GM12801 (cell line): ENCODE data around the gene SEZ6.

Experiments used
- CTCF ChIP-seq: IDR thresholded peaks from one replicate; pipeline ENCODE4 v1.5.1; 2011; ENCODE audit warnings: control low read depth; ENCODE audit not compliant: insufficient read length; ENCODE audit errors: extremely low read depth

Gene SEZ6

GRCh38 chr17:28944343-28944742 lies 61.5 kb downstream of the SEZ6 start:
- TF ChIP-seq CTCF, result no peak

DNA sequence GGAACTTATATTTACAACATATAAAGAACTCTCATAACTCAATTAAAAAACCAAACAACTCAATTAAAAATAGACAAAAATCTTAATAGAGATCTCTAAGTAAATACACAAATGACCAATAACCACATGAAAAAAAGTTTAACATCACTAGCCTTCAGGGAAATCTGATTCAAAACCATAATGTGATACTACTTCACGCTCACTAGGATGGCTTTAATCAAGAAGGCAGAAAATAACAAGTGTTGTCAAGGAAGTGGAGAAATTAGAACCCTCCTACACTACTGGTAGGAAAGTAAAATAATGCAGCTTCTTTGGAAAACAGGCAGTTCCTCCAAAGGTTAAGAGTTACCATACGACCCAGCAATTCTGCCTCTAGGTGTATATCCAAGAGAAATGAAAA lies 62.9 kb downstream of the SEZ6 start:
- TF ChIP-seq CTCF, result no peak

- TF ChIP-seq CTCF, result no peak
Measured at GRCh38 chr17:28941251-28941650, 64.6 kb downstream of the SEZ6 start.

DNA sequence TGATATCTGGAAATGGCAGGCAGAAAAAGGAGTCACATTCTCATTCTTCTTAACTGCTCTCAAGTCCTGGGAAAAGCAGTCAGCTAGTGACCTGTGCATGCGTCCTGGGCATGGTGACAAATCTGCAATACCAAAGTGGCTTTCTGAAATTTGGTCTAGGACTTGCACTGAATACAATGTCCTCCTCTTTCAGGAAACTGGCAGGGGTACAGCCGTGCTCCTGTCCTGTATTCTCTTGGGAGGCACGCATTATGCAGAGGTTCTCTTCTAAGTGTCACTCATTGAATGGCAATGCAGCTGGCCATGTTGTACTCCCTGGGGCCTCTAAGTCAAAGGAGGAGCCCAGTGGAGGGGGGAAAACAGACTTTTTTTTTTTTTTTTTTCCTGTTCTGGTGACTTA lies 65.2 kb downstream of the SEZ6 start:
- no peak for TF ChIP-seq CTCF

DNA sequence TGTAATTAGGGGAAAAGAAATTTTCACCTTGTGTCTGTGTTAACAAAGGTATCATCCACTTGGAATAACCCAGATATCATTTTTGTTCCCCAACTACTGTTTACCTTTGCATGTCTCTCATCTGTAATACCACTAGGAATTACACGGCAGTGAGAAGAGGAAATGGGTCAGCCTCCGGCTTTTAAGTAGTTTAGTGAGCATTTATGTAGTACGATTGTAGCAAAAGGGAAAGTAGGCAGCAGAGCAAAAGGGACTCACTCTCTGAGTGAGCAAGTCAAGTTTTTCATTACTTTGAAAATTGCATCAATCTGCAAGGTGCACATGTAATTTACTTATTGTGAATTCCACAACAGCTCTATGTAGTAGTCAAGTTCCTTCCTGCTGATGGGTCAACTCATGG lies 65.7 kb downstream of the SEZ6 start:
- TF ChIP-seq CTCF, result no peak

DNA sequence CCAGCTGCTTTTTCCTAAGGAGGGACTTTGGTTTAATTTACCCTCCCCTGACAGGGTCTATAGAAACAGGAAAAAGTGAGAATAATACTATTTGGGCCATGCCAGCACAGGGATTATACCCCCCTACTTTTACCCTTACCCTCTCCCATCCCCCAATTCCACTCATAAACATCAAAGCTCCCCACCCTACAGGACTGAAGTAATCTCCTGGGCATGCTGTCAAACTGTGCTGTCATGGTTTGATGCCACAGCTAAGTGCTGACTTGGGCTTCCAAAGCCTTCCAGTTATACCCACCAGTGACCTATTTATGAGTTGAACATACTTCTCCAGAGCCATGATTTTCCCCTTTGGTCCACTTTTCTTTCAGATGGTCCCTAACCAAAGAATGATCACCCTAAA lies 67.3 kb downstream of the SEZ6 start:
- TF ChIP-seq CTCF, result no peak

DNA sequence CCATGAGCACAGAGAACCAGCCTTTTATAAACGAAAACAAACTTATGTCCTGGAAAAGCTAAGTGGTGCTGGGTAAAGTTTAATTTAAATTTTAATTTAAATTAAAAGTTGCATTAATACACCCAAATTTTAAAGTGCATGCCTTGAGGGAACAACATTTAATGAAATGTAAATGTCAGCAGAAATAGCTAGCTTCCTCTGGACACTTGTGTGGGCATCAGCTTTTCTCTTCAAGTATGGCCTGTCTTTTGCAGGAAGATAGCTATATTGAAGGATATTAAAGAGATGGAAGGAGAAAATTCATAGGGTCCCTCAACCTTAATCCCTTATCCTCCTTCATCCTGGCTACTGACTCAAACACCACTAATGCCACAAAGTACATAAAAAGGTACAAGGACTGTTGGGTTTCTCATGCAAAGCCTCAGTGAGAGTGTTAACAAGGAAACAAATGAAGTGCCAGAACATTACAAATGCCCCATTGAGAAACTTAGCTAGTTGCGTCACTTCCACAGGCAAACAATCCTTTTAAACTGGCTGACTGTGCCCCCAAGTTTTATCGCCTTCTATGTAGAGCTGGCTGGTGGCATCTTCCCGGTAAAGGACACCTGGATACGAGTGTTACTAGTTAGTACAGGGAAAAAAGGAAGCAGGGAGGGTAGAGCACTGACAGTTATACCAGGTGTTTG lies 68.6 kb downstream of the SEZ6 start:
- no peak for TF ChIP-seq CTCF
